Choroid plexus epithelial cell (primary cell): Measurements from ENCODE around the gene TMEM235.

Experiments
- DNase-seq: peaks from one replicate; pipeline ENCODE4 v3.0.0-alpha.2; 2010; ENCODE audit warnings: low read depth
- H3K4me3 ChIP-seq: 2 replicates; pipeline ENCODE4 v1.5.1; 2011; ENCODE audit warnings: low read depth, mild to moderate bottlenecking, control low read depth, low read length, moderate library complexity
- TF ChIP-seq, protein P1 (sequence below): conservative IDR thresholded peaks from 2 replicates; pipeline ENCODE4 v1.5.1; 2011; ENCODE audit warnings: low read depth, mild to moderate bottlenecking, control low read depth, inconsistent platforms, low read length, moderate library complexity

The TMEM235 gene

DNA sequence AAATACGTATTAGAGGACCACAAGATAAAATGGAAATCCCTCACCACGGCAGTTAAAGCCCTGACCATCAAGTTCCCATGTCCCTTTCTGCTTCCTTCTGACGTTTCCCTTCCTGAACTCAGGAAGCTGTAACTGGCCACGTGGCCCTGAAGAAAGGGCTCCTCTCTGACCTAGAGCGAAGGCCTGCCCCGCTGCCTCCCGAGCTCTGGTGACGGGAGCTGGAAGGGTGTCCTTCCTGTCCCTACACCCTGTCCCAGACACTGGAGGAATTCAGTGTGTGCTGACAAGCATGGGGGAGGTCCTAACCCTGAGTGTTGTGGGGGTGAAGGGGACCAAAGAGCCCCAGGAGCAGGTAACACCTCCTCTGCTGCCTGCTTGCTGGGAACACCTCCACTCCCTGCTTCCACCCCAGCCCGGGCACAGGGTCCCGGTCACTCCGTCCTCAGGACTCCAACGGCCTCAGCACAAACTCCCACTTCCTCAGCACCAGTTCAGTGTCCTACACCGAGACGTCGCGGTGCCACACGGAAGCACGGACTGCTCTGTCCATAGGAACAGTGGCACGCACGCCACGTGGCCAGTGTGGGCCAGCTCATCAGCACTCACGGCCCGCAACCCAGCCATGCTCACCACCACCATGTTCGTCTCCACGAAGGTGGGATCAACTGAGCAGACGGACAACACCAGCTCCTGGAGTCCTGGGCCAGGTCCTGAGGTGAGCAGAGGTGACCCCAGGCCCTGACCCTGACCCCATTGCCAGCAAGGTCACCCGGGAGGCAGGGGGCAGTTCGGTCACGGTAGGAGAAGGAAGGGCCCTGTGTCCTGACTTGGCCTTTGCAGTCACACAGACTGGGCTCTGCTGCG is 16.9 kb downstream of the TMEM235 start:
- H3K4me3 ChIP-seq, result no peak overlapping the region
- TF ChIP-seq, protein P1, sequence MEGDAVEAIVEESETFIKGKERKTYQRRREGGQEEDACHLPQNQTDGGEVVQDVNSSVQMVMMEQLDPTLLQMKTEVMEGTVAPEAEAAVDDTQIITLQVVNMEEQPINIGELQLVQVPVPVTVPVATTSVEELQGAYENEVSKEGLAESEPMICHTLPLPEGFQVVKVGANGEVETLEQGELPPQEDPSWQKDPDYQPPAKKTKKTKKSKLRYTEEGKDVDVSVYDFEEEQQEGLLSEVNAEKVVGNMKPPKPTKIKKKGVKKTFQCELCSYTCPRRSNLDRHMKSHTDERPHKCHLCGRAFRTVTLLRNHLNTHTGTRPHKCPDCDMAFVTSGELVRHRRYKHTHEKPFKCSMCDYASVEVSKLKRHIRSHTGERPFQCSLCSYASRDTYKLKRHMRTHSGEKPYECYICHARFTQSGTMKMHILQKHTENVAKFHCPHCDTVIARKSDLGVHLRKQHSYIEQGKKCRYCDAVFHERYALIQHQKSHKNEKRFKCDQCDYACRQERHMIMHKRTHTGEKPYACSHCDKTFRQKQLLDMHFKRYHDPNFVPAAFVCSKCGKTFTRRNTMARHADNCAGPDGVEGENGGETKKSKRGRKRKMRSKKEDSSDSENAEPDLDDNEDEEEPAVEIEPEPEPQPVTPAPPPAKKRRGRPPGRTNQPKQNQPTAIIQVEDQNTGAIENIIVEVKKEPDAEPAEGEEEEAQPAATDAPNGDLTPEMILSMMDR, result no peak
- no peak for DNase-seq

DNA sequence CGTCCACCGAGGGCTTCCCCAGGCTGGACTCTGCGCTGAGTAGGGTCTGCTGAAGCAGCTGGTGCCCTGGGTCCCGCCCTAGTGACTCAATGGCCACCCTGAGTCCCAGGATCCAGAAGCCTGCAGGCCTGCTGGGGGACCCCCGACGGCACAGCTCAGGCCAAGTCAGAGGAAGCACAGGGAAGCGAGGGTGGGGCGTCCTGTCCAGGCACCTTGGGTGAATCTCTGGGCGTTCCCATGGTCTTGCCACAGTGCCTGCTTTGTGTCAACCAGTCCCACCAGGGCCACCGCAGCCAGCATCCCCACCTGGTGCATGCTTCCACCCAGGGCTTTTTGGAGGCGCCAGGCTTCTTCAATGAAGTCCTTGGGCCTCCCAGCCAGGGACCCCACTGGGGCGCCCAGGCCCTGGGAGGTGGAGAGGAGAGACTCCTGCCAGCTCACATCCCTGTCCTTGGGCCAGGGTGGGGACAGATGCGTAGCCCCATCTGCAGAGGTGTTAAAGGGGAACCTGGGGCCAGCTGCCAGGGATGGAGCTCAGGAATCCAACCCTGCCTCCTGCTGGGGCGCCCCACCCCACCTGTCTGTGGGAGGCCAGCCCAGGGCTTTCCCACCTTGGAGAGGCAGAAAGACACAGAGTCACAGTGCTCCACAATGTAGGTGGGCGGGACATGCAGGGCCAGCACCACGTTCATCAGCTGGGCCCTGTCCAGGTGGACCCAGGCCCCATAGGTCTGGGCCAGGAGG is 17.8 kb downstream of the TMEM235 start:
- DNase-seq, result no peak
- TF ChIP-seq, protein P1, result no peak

GRCh38 chr17:78249818-78250806 is 18.7 kb downstream of the TMEM235 start:
- TF ChIP-seq, protein P1, result no peak
- H3K4me3 ChIP-seq, result peak overlapping the region; percentile 33
- DNase-seq, result no peak

More for the DNA sequence above, 17.8 kb downstream of the TMEM235 start:
- no peak overlapping the region for H3K4me3 ChIP-seq

GRCh38 chr17:78250891-78251772 is 19.7 kb downstream of the TMEM235 start:
- peak overlapping the region; percentile 33 for H3K4me3 ChIP-seq
- TF ChIP-seq, protein P1, result peak; percentile 98
- DNase-seq, result peak; percentile 91

- H3K4me3 ChIP-seq, result no peak overlapping the region
- no peak for DNase-seq
- TF ChIP-seq, protein P1, result no peak
These were observed 20.3 kb downstream of the TMEM235 start for GRCh38 chr17:78251773-78252103.
